HG02885 (cell line): ENCODE measurements around the gene TANC1.
"Not testable (repeated sequence)": the region's sequence is repeated elsewhere in the genome, so short reads cannot be mapped to it uniquely, and the experiment has no call there.

Experiments used
- ATAC-seq: cut with Tn5 transposase; IDR thresholded peaks from one replicate; pipeline ENCODE4 v1.9.1; 2021; ENCODE audit warnings: mild to moderate bottlenecking; ENCODE audit not compliant: unreplicated experiment, poor library complexity

Gene TANC1

DNA sequence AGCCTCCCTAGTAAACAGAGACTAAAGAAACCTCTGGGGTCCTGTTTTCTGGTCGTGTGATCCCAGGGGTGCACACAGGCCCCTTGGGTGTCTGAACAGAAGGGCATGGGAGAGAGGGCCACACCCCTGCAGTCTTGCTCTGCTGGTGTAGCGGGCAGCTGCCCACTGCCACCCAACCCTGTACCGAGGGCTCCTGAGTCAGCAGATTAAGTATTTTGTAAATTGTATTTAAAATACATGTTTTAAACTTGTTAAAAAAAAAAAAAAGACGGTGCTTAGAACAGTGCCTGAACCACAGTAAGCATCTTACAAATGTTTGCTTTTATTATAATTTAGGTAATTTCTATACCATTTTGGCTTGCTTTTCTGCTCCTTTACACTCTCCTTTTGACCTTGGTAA lies 113.7 kb downstream of the TANC1 start:
- ATAC-seq = no peak

GRCh38 chr2:159084384-159085370 lies 116.2 kb downstream of the TANC1 start:
- no peak for ATAC-seq

GRCh38 chr2:159086342-159086741 lies 117.9 kb downstream of the TANC1 start:
- ATAC-seq = no peak

- ATAC-seq = no peak
Measured at GRCh38 chr2:159086826-159087225, 118.4 kb downstream of the TANC1 start.

- ATAC-seq = no peak
Measured at GRCh38 chr2:159088906-159089305, 120.5 kb downstream of the TANC1 start.

DNA sequence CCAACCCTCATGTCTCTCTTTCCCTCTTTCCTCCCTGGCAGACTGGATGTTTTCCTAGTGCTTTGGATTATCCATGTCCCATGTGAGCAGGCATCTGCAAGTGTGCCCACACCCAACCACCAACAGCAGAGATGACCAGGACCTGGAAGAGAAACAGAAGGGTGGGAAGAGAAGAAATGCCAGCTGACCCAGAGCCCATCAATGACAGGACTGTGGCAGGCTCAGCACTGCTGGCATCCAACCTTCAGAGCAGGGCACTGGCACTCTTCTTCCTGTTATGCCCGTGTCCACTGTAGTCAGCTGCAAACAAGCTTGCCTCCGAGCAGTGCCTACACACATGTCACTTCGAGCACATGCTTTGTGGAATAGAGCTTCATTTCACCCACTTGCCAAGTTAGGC lies 121.1 kb downstream of the TANC1 start:
- ATAC-seq = no peak

DNA sequence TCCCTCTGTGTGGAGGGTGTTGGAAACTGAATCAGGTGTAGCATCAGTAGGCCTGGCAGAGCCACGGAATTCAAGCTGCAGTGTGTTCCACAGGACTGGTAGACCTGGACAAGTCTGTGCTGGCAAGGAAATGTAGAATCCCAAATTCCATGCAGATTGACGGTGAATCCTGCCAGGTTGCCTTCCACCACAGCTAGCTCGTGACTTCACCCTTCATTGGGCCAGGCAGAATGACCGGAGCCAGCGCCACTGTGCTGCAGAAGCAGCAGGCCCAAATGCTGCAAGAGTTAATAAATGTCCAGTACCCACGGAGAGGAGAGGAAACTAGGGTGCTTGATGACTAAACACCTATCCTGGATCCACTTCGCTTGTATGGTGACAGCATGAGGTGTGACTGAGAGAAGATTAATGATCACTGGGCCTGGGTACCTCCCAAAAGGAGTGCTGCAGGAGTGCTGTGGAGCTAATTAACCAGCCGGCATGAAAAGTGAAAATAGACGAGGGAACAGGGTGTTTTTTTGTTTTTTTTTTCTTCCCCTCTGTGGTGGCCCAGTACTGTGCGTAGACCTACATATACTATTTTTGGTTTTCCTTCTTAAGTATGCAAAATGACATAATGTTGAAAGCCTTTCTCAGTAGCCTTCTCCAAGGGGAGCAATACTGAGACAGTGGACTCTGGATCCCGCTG lies 122.2 kb downstream of the TANC1 start:
- ATAC-seq = peak; percentile 90

- ATAC-seq = no peak
Measured at GRCh38 chr2:159091381-159091780, 122.9 kb downstream of the TANC1 start.

GRCh38 chr2:159091976-159092375 lies 123.5 kb downstream of the TANC1 start:
- ATAC-seq = no peak

- ATAC-seq = no peak
Measured at GRCh38 chr2:159093497-159093896, 125.1 kb downstream of the TANC1 start.

DNA sequence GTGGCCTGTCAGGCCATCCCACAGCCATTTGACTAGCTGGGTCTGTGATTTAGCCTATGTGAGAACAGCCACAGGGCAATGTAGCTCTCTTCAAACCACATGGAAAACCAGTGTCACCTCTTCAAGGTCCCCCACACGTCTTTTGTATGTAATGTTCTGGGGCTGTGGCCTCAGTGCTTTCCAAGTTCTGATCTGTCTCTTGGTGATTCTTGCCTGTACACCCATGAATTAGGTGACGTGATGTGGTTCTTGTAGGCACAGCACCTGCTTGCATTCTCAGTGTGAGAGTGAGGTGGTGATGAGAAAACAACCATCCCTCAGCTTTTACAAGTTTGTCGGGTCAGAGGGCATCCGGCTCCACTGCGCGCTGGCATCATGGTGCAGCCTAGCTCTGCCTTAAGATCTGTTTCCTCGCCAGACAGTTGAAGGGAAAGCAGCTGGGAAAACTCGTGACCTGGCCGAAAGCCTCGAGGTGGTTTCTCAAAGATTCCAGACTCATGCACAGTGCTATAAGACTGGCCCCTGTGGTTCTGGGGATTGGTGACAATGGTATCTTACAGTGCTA lies 125.8 kb downstream of the TANC1 start:
- no peak for ATAC-seq

GRCh38 chr2:159095813-159096212 lies 127.4 kb downstream of the TANC1 start:
- no peak for ATAC-seq

GRCh38 chr2:159096302-159096855 lies 127.9 kb downstream of the TANC1 start:
- not testable (repeated sequence) for ATAC-seq

DNA sequence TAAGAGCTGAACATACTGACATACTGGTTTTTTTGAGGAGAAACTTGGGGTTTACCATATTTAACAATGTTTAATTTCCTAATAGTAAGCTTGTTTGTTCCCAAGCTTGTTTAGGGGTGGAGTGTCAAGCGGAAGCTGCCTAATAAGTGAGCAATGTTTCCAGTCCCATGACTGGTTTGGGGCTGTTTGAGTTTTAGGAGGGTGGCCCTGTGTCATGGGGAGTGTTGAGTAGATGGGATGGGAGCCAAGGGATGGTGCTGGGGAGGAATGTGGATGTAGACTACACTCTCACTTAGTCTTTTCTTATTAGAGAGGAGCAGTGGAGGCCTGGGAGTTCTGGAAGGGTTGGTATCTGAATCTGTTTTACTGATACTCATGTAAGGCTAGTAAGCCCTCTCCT lies 128.5 kb downstream of the TANC1 start:
- no peak for ATAC-seq

GRCh38 chr2:159098361-159098760 lies 129.9 kb downstream of the TANC1 start:
- ATAC-seq = no peak

DNA sequence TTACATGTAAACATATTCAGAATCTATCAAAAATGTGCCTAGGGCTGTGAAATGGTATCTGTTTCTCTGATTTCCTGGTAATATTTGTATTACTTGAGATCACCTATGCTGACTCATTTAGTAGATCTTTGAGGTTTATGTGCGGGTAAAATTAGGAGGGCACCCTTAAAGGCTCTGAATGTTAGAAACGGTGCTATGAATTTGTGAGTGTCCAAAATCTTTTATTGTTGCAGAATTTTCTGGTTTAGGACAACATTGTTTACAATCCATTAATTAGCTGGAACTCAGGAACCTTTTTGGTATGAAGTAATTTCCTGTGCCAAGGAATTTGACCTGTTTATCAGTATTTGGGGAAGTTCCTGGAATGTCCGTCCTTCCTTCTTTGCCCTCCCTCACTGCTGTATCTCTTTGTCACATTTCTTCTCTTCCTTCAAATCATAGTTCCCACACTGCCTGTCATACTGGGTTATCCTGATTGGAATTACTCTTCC lies 130.5 kb downstream of the TANC1 start:
- ATAC-seq = peak; percentile 57

DNA sequence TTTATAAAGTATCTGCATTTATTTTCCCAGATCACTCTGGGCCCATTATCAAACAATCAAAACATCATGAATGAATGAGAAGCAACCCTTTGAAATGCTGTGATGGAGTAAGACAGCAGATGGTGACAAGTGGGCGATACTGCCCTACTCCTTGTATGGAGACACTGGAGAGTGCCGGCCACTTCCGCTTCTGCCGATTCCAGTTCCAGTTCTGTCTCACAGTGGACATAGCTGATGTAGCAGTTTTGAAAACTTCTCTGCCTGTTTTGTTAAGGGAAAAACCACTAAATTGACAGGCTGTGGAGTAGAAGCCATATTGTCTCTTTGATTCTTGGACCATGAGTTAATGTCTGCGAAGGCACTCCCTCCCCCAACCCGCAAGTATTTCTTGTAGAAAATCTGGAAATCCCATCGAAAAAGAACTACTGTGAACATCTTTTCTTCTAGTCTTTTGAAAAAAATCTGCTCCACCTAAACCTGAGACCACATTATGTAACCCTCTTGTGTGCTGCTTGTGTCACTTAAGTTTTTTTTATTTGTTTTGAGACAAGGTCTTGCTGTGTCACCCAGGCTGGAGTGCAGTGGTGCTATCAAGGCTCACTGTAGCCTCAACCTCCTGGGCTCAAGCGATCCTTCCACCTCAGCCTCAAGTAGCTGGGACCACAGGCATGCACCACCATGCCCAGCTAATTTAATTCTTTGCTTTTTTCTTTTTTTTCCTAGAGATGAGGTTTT lies 133.5 kb downstream of the TANC1 start:
- no peak for ATAC-seq

DNA sequence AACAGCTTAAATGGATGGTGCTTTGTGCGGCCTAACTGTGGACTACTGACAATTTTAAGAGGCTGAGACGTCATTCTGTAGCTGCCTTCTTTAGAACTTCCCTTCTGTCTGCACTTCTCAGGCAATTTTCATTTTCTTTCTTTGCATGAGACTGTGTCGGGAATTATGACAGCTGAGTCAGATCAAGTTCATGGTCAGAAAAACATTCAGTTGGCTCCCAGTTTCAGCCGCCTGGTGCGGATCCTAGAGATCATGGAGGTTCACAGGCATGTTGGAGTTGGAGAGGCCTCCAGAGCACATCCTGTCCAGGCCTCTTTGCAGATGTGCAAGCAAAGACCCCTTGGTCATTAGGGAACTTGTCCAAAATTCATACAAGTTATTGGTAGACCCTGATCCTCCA lies 135.0 kb downstream of the TANC1 start:
- no peak for ATAC-seq

DNA sequence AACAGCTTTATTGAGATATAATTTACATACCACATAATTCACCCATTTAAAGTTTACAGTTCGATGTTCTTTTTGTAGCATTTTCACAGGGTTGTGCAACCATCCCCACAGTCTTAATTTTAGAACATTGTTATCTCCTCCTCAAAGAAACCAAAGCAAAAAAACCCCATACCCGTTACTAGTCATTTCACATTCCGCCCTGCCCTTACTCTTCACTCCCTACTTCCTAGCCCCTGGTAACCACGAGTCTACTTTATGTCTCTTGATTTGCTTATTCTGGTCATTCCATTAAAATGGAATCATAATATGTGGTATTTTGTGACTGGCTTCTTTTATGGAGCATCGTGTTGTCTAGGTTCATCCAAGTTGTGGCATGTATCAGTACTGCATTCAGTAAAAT lies 137.7 kb downstream of the TANC1 start:
- ATAC-seq = no peak
